ENCODE results near the gene ZNF536.

ZNF536 gene

GRCh38 chr19:30366282-30366681 lies 5.9 kb upstream of the ZNF536 start:
- TF ChIP-seq ZFX (IDR thresholded peaks at IDR 0.05; ENCODE audit: borderline replicate concordance) (no peak), CTCF (IDR thresholded peaks at IDR 0.05) (no peak)
- no peak overlapping the region for H3K27ac ChIP-seq

GRCh38 chr19:30367006-30367405 lies 5.2 kb upstream of the ZNF536 start:
- no peak for TF ChIP-seq ZFX (IDR thresholded peaks at IDR 0.05; ENCODE audit: borderline replicate concordance)
- no peak for TF ChIP-seq CTCF (IDR thresholded peaks at IDR 0.05)
- H3K27ac ChIP-seq: no peak overlapping the region

GRCh38 chr19:30367421-30367820 lies 4.8 kb upstream of the ZNF536 start:
- no peak overlapping the region for H3K27ac ChIP-seq
- no peak for TF ChIP-seq CTCF (IDR thresholded peaks at IDR 0.05)
- TF ChIP-seq ZFX (IDR thresholded peaks at IDR 0.05; ENCODE audit: borderline replicate concordance): no peak

- no peak for TF ChIP-seq CTCF (IDR thresholded peaks at IDR 0.05)
- TF ChIP-seq ZFX (IDR thresholded peaks at IDR 0.05; ENCODE audit: borderline replicate concordance): no peak
- H3K27ac ChIP-seq: no peak overlapping the region
Measured at GRCh38 chr19:30369833-30370232, 2.4 kb upstream of the ZNF536 start.

- TF ChIP-seq CTCF (IDR thresholded peaks at IDR 0.05) (no peak), ZFX (IDR thresholded peaks at IDR 0.05; ENCODE audit: borderline replicate concordance) (no peak)
- H3K27ac ChIP-seq: no peak overlapping the region
Measured at GRCh38 chr19:30371161-30371836, 885 bp upstream of the ZNF536 start.

- no peak for TF ChIP-seq CTCF (IDR thresholded peaks at IDR 0.05)
- TF ChIP-seq ZFX (IDR thresholded peaks at IDR 0.05; ENCODE audit: borderline replicate concordance): no peak
- no peak overlapping the region for H3K27ac ChIP-seq
Measured at GRCh38 chr19:30373593-30373992, 1.4 kb downstream of the ZNF536 start.

- H3K27ac ChIP-seq: no peak overlapping the region
- TF ChIP-seq ZFX (IDR thresholded peaks at IDR 0.05; ENCODE audit: borderline replicate concordance): no peak
- TF ChIP-seq CTCF (IDR thresholded peaks at IDR 0.05): no peak
Measured at GRCh38 chr19:30374539-30374864, 2.3 kb downstream of the ZNF536 start.
